Mammary epithelial cell (primary cell): ENCODE results near the gene KDM5C.

Experiments used
- EZH2 ChIP-seq: IDR thresholded peaks from 2 replicates; pipeline ENCODE4 v1.6.1; 2012; ENCODE audit warnings: low read length, inconsistent platforms, borderline replicate concordance
- TF ChIP-seq, protein P1 (sequence below), 2 donors: IDR thresholded peaks in 1 of 2; conservative IDR thresholded peaks in 1 of 2; 2 replicates each; pipeline ENCODE4 v1.5.1; 2011 to 2012; ENCODE audit warnings: inconsistent platforms in 2 of 2, low read length in 2 of 2, mild to moderate bottlenecking in 2 of 2, control low read depth in 1 of 2, low read depth in 1 of 2; ENCODE audit not compliant: insufficient read depth in 1 of 2; ENCODE audit errors: extremely low read depth in 1 of 2

DNA sequence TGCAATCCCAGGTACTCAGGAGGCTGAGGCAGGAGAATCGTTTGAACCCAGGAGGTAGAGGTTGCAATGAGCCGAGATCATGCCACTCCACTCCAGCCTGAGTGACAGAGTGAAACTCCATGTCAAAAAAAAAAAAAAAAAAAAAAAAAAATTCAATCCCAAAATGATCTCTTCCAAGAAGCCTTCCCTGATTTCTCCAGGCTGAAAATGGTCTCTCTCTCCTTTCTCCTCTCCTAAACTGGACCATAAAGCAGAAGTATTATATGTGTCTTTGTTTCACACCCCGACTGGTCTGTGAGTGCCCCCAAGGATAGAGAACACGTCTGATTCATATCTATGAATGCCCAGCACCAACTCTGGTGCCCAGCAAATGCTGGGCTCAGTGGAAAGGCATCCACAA, 17.3 kb upstream of the KDM5C start:
- TF ChIP-seq, protein P1, sequence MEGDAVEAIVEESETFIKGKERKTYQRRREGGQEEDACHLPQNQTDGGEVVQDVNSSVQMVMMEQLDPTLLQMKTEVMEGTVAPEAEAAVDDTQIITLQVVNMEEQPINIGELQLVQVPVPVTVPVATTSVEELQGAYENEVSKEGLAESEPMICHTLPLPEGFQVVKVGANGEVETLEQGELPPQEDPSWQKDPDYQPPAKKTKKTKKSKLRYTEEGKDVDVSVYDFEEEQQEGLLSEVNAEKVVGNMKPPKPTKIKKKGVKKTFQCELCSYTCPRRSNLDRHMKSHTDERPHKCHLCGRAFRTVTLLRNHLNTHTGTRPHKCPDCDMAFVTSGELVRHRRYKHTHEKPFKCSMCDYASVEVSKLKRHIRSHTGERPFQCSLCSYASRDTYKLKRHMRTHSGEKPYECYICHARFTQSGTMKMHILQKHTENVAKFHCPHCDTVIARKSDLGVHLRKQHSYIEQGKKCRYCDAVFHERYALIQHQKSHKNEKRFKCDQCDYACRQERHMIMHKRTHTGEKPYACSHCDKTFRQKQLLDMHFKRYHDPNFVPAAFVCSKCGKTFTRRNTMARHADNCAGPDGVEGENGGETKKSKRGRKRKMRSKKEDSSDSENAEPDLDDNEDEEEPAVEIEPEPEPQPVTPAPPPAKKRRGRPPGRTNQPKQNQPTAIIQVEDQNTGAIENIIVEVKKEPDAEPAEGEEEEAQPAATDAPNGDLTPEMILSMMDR (conservative IDR thresholded peaks at IDR 0.05 in 1 of 2, IDR thresholded peaks at IDR 0.05 in 1 of 2; ENCODE audit: extremely low read depth in 1 of 2, insufficient read depth in 1 of 2, low read depth in 1 of 2, low read length in 2 of 2), result no peak
- TF ChIP-seq EZH2, result no peak
